Measurements from ENCODE around the gene NDOR1.
"Not testable (repeated sequence)": the region's sequence is repeated elsewhere in the genome, so short reads cannot be mapped to it uniquely, and the experiment has no call there.

NDOR1 gene

GRCh38 chr9:137231372-137232039, 26.0 kb downstream of the NDOR1 start:
- no peak for DNase-seq (ENCODE audit: low read depth)

DNA sequence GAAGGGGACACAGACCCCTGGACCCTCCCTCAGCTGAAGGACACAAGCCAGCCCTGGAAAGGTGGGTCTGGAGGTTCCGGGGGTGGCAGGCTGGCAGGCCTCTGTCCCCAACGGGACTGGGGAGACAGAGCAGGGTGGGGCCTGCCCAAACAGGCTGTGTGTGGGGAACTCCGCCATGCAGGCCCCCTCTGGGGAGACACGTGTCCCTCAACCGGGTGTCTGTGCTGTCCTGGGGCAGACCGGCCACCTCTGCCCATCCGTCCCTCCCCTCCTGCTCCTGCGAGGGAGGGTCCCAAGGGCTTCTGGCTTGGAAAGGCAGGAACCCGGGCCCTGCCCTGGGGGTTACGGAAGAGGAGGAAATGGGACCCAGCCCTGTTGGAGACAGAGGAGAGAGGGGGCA, 26.6 kb downstream of the NDOR1 start:
- no peak for DNase-seq (ENCODE audit: low read depth)

- no peak for DNase-seq (ENCODE audit: low read depth)
Observed at GRCh38 chr9:137232510-137232909, 27.0 kb downstream of the NDOR1 start.

GRCh38 chr9:137233143-137233980, 27.9 kb downstream of the NDOR1 start:
- no peak for DNase-seq (ENCODE audit: low read depth)

DNA sequence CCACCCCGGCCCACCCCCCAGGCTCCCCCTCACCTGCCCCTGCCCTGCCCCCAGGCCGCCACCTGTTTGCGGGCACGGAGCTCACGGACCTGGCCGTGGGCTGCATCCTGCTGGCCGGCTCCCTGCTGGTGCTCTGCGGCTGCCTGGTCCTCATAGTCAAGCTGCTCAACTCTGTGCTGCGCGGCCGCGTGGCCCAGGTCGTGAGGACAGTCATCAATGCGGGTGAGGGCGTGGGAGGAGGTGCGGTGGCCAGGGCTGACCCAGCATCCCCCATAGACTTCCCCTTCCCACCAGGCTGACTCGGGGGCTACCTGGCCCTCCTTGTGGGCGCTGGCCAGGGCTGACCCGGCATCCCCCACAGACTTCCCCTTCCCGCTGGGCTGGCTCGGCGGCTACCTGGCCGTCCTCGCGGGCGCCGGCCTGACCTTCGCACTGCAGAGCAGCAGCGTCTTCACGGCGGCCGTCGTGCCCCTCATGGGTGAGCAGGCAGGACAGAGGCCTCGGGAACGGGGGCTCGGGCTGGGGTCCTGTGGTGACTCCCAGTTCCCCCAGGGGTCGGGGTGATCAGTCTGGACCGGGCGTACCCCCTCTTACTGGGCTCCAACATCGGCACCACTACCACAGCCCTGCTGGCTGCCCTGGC, 28.7 kb downstream of the NDOR1 start:
- no peak for DNase-seq (ENCODE audit: low read depth)

DNA sequence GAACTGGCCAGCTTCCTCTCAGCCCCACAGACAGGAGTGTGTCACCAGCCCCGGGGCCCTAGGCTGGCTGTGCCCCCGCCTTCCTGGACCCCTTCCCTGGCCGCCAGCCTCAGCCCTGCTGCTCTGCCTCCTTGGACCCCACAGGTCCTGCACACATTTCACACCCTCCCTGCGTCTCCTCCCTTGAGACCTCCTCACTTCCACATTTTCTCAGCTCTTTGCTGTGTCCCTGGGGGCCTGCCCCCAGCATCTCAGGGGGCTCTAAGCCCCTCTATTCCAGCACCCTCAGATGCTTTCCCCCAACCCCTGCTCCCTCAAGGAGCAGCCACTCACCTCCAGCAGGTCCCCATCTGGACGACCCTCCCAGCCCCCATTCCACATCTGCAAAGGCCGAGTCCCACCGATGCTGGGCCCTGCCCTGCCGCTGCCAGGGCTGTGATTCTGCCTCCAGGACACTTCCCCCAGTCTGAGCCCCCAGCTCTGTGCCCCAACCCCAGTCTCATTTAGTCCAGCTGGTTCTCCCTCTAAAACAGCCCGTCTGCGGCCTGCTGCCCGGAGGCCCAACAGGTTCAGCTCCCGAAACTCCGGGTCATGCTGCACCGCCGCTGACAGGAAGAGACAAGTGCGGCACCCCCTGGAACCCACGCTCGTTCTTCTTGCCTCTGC, 29.4 kb downstream of the NDOR1 start:
- no peak for DNase-seq (ENCODE audit: low read depth)

DNA sequence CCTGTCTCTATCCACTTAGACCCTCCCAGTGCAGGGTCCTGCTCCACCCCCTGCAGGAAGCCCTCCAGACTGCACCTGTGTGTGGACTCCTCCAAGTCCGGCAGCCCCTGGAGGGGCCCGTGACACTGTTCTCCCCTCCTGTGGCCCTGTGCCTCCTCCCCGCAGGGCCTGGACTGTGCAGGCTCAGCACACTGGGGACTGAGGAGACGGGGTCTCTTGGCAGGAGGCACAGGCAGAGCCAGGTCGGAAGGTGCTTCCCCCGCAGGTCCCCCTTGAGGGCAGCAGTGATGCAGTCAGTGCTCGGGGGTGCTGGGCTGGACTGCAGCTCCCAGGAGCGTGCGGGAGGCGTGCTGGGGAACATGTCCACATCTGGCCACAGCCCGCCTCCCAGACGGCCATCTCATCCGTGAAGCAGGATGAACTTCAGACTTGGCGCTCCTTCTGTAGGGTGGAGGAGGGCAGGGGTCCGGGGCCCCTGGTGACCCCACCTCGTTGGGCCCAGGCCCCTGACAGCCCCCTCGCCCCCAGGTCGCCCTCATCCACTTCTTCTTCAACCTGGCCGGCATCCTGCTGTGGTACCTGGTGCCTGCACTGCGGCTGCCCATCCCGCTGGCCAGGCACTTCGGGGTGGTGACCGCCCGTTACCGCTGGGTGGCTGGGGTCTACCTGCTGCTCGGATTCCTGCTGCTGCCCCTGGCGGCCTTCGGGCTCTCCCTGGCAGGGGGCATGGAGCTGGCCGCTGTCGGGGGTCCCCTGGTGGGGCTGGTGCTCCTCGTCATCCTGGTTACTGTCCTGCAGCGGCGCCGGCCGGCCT, 30.1 kb downstream of the NDOR1 start:
- no peak for DNase-seq (ENCODE audit: low read depth)

GRCh38 chr9:137236238-137236935, 30.9 kb downstream of the NDOR1 start:
- peak; percentile 88 for DNase-seq (ENCODE audit: low read depth)

DNA sequence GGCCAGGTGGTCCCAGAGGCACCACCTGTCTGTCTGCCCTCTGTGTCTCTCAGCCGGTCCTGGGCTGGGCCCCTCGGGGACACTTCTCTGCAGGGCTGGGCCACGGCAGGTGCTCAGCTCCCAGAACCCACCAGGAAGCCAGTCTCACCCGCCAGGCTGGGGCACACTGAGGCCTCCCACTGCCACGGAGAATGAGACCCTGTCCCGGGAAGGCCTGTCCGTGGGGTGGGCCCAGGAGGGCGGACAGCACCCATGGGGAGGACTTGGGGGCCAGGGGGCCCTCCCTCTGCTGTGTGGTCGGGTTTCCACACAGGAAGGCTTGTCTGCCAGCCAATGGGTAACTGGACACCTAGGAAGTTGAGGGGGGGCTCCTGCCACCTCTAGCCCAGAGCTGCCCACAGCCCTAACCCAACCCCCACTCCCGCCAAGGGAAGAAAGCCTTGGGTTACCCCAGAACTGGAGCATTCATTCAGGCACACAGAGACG, 31.5 kb downstream of the NDOR1 start:
- DNase-seq (ENCODE audit: low read depth): no peak

GRCh38 chr9:137237759-137238726, 32.5 kb downstream of the NDOR1 start:
- DNase-seq (ENCODE audit: low read depth): no peak

DNA sequence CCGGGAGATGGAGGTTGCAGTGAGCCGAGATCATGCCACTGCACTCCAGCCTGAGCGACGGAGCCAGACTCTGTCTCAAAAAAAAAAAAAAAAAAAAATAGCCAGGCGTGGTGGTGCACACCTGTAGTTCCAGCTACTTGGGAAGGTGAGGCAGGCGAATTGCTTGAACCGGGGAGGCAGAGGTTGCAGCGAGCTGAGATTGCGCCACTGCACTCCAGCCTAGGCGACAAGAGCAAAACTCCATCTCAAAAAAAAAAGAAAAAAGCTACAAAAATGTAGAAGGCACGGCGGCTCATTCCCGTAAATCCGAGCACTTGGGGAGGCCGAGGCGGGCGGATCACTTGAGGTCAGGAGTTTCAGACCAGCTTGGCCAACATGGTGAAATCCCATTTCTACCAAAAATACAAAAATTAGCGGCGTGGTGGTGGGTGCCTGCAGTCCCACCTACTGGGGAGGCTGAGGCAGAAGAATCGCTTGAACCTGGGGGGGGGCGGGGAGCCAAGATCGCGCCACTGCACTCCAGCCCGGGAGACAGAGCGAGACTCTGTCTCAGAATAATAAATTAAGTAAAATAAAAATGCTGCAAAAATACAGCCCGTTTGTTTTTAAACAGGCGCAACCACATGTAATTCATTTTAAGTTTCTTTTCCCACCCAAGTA, 34.2 kb downstream of the NDOR1 start:
- DNase-seq (ENCODE audit: low read depth): peak; percentile 27

- peak; percentile 76 for DNase-seq (ENCODE audit: low read depth)
Observed at GRCh38 chr9:137240318-137240840, 34.9 kb downstream of the NDOR1 start.

DNA sequence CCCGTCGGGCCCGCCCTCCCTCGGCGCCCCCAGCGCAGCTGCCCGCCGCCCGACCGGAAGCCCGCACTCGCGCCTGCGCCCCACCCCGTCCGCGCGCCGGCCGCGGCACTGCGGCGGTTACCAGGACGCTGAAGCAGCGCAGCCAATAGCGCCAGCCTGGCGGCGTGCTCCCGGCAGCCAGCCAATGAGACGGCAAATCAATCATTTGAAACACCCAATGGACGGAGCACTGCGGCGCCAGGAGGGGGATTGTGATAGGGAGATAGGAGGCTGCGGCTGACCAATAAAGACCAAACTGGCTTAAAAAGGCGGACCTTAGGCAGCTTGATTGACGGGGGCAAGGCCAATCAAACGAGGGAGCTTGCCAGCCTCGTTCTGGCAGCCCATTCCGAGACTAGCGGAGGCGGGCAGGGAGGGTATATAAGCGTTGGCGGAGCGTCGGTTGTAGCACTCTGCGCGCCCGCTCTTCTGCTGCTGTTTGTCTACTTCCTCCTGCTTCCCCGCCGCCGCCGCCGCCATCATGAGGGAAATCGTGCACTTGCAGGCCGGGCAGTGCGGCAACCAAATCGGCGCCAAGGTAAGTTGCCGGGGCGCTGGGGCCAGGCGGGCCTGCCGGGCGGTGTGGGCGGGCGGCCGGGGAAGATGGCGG, 35.5 kb downstream of the NDOR1 start, which contains the start of gene TUBB4B:
Gene TUBB4B, plus strand, starts transcription at position 447 of the 649 bp plus-strand sequence. Its CDS starts 74 bp downstream, at position 521.
- peak; percentile 100 for DNase-seq (ENCODE audit: low read depth)

- peak; percentile 72 for DNase-seq (ENCODE audit: low read depth)
Observed at GRCh38 chr9:137241490-137242268, 36.2 kb downstream of the NDOR1 start.

DNA sequence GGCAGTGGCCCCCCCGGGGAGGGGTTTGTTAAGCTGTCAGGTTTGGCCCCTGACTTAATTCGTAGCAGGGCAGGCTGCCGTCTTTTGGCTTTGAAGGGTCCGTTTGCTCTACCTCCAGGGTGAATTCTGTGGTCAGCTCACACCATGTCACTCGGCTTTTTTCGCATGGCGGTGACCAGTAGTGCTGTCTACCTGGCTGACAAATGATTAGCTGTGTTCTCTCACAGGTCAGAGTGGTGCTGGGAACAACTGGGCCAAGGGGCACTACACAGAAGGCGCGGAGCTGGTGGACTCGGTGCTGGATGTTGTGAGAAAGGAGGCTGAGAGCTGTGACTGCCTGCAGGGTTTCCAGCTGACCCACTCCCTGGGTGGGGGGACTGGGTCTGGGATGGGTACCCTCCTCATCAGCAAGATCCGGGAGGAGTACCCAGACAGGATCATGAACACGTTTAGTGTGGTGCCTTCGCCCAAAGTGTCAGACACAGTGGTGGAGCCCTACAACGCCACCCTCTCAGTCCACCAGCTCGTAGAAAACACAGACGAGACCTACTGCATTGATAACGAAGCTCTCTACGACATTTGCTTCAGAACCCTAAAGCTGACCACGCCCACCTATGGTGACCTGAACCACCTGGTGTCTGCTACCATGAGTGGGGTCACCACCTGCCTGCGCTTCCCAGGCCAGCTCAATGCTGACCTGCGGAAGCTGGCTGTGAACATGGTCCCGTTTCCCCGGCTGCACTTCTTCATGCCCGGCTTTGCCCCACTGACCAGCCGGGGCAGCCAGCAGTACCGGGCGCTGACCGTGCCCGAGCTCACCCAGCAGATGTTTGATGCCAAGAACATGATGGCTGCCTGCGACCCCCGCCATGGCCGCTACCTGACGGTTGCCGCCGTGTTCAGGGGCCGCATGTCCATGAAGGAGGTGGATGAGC, 37.0 kb downstream of the NDOR1 start:
- no peak for DNase-seq (ENCODE audit: low read depth)

GRCh38 chr9:137243266-137243625, 37.7 kb downstream of the NDOR1 start:
- DNase-seq (ENCODE audit: low read depth): not testable (repeated sequence)

Data from ELR (cell line).